ENCODE results near the gene TMEM52. TPM values are rescaled to one million over a fixed set of nuclear protein-coding genes. Genes with fewer than 3 reads are reported as not detected.

The TMEM52 gene
- total RNA-seq, 2 donors from 2014 or later, result 0.52 TPM; not detected in 1

GRCh38 chr1:1956586-1957532 lies 37.8 kb upstream of the TMEM52 start:
- Mint-ChIP-seq H3K4me3 (no peak overlapping the region), H3K27ac (peak overlapping the region; percentile 32), H3K4me1 (peaks cover 5% of the 10 kb centered on the region), H3K36me3 (ENCODE audit: low read depth) (peaks cover 6% of the 10 kb centered on the region), H3K27me3 (peaks cover 43% of the 10 kb centered on the region)
- no peaks in the 10 kb centered on the region for H3K9me3 ChIP-seq (ENCODE audit: control insufficient read depth, low read length, poor library complexity, severe bottlenecking)
- DNase-seq (no peak), ATAC-seq (no peak)

- DNase-seq (peak in 1 of 3 donors; percentile 6), ATAC-seq (no peak)
- H3K27me3 Mint-ChIP-seq, result peaks cover 36% of the 10 kb centered on the region
- H3K4me3 Mint-ChIP-seq, result no peak overlapping the region
- H3K36me3 Mint-ChIP-seq (ENCODE audit: low read depth), result peaks cover 6% of the 10 kb centered on the region
- H3K27ac Mint-ChIP-seq, result peak overlapping the region; percentile 32
- H3K9me3 ChIP-seq (ENCODE audit: control insufficient read depth, low read length, poor library complexity, severe bottlenecking), result no peaks in the 10 kb centered on the region
- H3K4me1 Mint-ChIP-seq, result peaks cover 5% of the 10 kb centered on the region
Observed at GRCh38 chr1:1956101-1956500, 37.0 kb upstream of the TMEM52 start.

GRCh38 chr1:1955621-1956094 lies 36.6 kb upstream of the TMEM52 start:
- ATAC-seq, result no peak
- DNase-seq, result no peak
- Mint-ChIP-seq H3K4me1 (peaks cover 2% of the 10 kb centered on the region), H3K36me3 (ENCODE audit: low read depth) (peaks cover 2% of the 10 kb centered on the region), H3K4me3 (no peak overlapping the region), H3K27me3 (peaks cover 33% of the 10 kb centered on the region), H3K27ac (peak overlapping the region; percentile 32)
- H3K9me3 ChIP-seq (ENCODE audit: control insufficient read depth, low read length, poor library complexity, severe bottlenecking), result no peaks in the 10 kb centered on the region

GRCh38 chr1:1954831-1955441 lies 35.9 kb upstream of the TMEM52 start:
- peaks cover 2% of the 10 kb centered on the region for H3K4me1 Mint-ChIP-seq
- H3K27ac Mint-ChIP-seq, result no peak overlapping the region
- peaks cover 2% of the 10 kb centered on the region for H3K36me3 Mint-ChIP-seq (ENCODE audit: low read depth)
- ATAC-seq (no peak), DNase-seq (no peak)
- no peaks in the 10 kb centered on the region for H3K9me3 ChIP-seq (ENCODE audit: control insufficient read depth, low read length, poor library complexity, severe bottlenecking)
- peaks cover 33% of the 10 kb centered on the region for H3K27me3 Mint-ChIP-seq
- no peak overlapping the region for H3K4me3 Mint-ChIP-seq

- DNase-seq, result no peak
- no peaks in the 10 kb centered on the region for H3K9me3 ChIP-seq (ENCODE audit: control insufficient read depth, low read length, poor library complexity, severe bottlenecking)
- H3K27ac Mint-ChIP-seq, result no peak overlapping the region
- peaks cover 30% of the 10 kb centered on the region for H3K27me3 Mint-ChIP-seq
- ATAC-seq, result no peak
- H3K4me1 Mint-ChIP-seq, result peaks cover 2% of the 10 kb centered on the region
- H3K36me3 Mint-ChIP-seq (ENCODE audit: low read depth), result peaks cover 2% of the 10 kb centered on the region
- H3K4me3 Mint-ChIP-seq, result no peak overlapping the region
Observed at GRCh38 chr1:1954015-1954414, 34.9 kb upstream of the TMEM52 start.

- Mint-ChIP-seq H3K36me3 (ENCODE audit: low read depth) (peaks cover 2% of the 10 kb centered on the region), H3K27me3 (peaks cover 27% of the 10 kb centered on the region), H3K27ac (no peak overlapping the region), H3K4me3 (no peak overlapping the region), H3K4me1 (peaks cover 2% of the 10 kb centered on the region)
- no peak for ATAC-seq
- no peaks in the 10 kb centered on the region for H3K9me3 ChIP-seq (ENCODE audit: control insufficient read depth, low read length, poor library complexity, severe bottlenecking)
- no peak for DNase-seq
Observed at GRCh38 chr1:1950940-1951339, 31.9 kb upstream of the TMEM52 start.

GRCh38 chr1:1948783-1949182 lies 29.7 kb upstream of the TMEM52 start:
- Mint-ChIP-seq H3K4me3 (no peak overlapping the region), H3K27ac (no peak overlapping the region), H3K27me3 (peaks cover 28% of the 10 kb centered on the region), H3K4me1 (peaks cover 6% of the 10 kb centered on the region), H3K36me3 (ENCODE audit: low read depth) (peaks cover 2% of the 10 kb centered on the region)
- ATAC-seq, result no peak
- no peak for DNase-seq
- no peaks in the 10 kb centered on the region for H3K9me3 ChIP-seq (ENCODE audit: control insufficient read depth, low read length, poor library complexity, severe bottlenecking)

- DNase-seq (peak in 1 of 3 donors; percentile 7), ATAC-seq (no peak)
- Mint-ChIP-seq H3K27me3 (peaks cover 23% of the 10 kb centered on the region), H3K4me1 (peaks cover 4% of the 10 kb centered on the region), H3K27ac (no peak overlapping the region), H3K36me3 (ENCODE audit: low read depth) (peaks cover 2% of the 10 kb centered on the region), H3K4me3 (no peak overlapping the region)
- H3K9me3 ChIP-seq (ENCODE audit: control insufficient read depth, low read length, poor library complexity, severe bottlenecking), result no peaks in the 10 kb centered on the region
Observed at GRCh38 chr1:1947493-1947892, 28.4 kb upstream of the TMEM52 start.

- H3K9me3 ChIP-seq (ENCODE audit: control insufficient read depth, low read length, poor library complexity, severe bottlenecking), result no peaks in the 10 kb centered on the region
- Mint-ChIP-seq H3K4me3 (no peak overlapping the region), H3K27me3 (peaks cover 18% of the 10 kb centered on the region), H3K36me3 (ENCODE audit: low read depth) (no peaks in the 10 kb centered on the region), H3K27ac (no peak overlapping the region), H3K4me1 (peaks cover 4% of the 10 kb centered on the region)
- DNase-seq (no peak), ATAC-seq (no peak)
Observed at GRCh38 chr1:1946540-1946939, 27.5 kb upstream of the TMEM52 start.

GRCh38 chr1:1945782-1946393 lies 26.8 kb upstream of the TMEM52 start:
- no peaks in the 10 kb centered on the region for H3K36me3 Mint-ChIP-seq (ENCODE audit: low read depth)
- peaks cover 18% of the 10 kb centered on the region for H3K27me3 Mint-ChIP-seq
- DNase-seq, result no peak
- H3K4me1 Mint-ChIP-seq, result peaks cover 4% of the 10 kb centered on the region
- H3K9me3 ChIP-seq (ENCODE audit: control insufficient read depth, low read length, poor library complexity, severe bottlenecking), result no peaks in the 10 kb centered on the region
- no peak for ATAC-seq
- H3K27ac Mint-ChIP-seq, result no peak overlapping the region
- no peak overlapping the region for H3K4me3 Mint-ChIP-seq

GRCh38 chr1:1943834-1944570 lies 24.9 kb upstream of the TMEM52 start:
- DNase-seq, result peak; percentile 37 to 53 (median 45)
- H3K27ac Mint-ChIP-seq, result no peak overlapping the region
- no peaks in the 10 kb centered on the region for H3K36me3 Mint-ChIP-seq (ENCODE audit: low read depth)
- no peaks in the 10 kb centered on the region for H3K9me3 ChIP-seq (ENCODE audit: control insufficient read depth, low read length, poor library complexity, severe bottlenecking)
- peaks cover 5% of the 10 kb centered on the region for H3K27me3 Mint-ChIP-seq
- peak; percentile 98 for ATAC-seq
- peaks cover 4% of the 10 kb centered on the region for H3K4me1 Mint-ChIP-seq
- peak overlapping the region; percentile 82 for H3K4me3 Mint-ChIP-seq

GRCh38 chr1:1942753-1943656 lies 23.9 kb upstream of the TMEM52 start:
- DNase-seq, result no peak
- H3K4me3 Mint-ChIP-seq, result no peak overlapping the region
- no peak for ATAC-seq
- no peaks in the 10 kb centered on the region for H3K9me3 ChIP-seq (ENCODE audit: control insufficient read depth, low read length, poor library complexity, severe bottlenecking)
- no peaks in the 10 kb centered on the region for H3K36me3 Mint-ChIP-seq (ENCODE audit: low read depth)
- H3K27ac Mint-ChIP-seq, result no peak overlapping the region
- H3K4me1 Mint-ChIP-seq, result peaks cover 4% of the 10 kb centered on the region
- H3K27me3 Mint-ChIP-seq, result peaks cover 5% of the 10 kb centered on the region
